ENCODE measurements around the gene FHIT. TPM values are rescaled to one million over a fixed set of nuclear protein-coding genes. Genes with fewer than 3 reads are reported as not detected.

The FHIT gene
- total and polyA plus RNA-seq, 2 experiments from 2014 or later: 0.22 to 0.90 TPM

DNA sequence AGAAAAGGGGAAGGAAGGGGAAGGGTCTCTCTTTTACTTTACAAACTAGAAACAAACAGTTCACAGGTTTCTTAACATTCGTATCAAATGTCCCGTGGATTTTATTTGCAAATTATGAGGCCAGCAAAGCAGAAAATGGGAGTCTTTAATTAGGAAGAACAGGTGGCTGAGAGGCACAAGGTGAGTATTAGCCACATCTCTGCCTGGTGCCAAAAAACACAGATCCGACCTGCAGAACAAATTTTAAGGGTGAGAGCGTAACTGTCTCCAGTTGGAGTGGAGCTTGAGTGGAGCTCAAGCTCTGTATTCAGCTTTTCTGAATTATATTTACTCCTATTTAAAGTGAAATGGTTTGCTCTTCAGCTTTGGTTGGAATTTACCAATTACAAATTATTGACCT lies 1004.9 kb downstream of the FHIT start:
- H3K4me1 ChIP-seq (ENCODE audit: insufficient read depth): no peaks in the 10 kb centered on the region
- H3F3A ChIP-seq (ENCODE audit: insufficient read depth): no peaks in the 10 kb centered on the region
- 30 to 39% methylated on average over 4 of the region's 4 CpGs for WGBS, 2 experiments (ENCODE audit: low coverage in 1 of 2, low lambda C conversion rate in 2 of 2, missing lambda C conversion rate in 2 of 2)
- H3K9me3 ChIP-seq (ENCODE audit: low read depth): no peaks in the 10 kb centered on the region
- in situ Hi-C loops (cut with MboI): no loop called here
- H4K20me1 ChIP-seq (ENCODE audit: insufficient read depth): no peaks in the 10 kb centered on the region
- H3K27me3 ChIP-seq (replicated peaks; ENCODE audit: insufficient read depth): no peaks in the 10 kb centered on the region
- no peak overlapping the region for H2AFZ ChIP-seq
- no peaks in the 10 kb centered on the region for H3K9me2 ChIP-seq (ENCODE audit: insufficient read depth)
- no peaks in the 10 kb centered on the region for H3K79me2 ChIP-seq (ENCODE audit: insufficient read depth)
- H3K9ac ChIP-seq: no peak overlapping the region
- H3K36me3 ChIP-seq (ENCODE audit: low read depth): no peaks in the 10 kb centered on the region
- no peak overlapping the region for H3K27ac ChIP-seq
- no peak overlapping the region for H3K4me2 ChIP-seq (ENCODE audit: unreplicated experiment)
- TF ChIP-seq EZH2phosphoT487 (IDR thresholded peaks at IDR 0.05; ENCODE audit: insufficient read depth, low read depth) (no peak), EZH2 (IDR thresholded peaks at IDR 0.05; ENCODE audit: insufficient read depth, poor library complexity, severe bottlenecking) (no peak)
- no peak overlapping the region for H3K4me3 ChIP-seq
- DNase-seq: no peak

DNA sequence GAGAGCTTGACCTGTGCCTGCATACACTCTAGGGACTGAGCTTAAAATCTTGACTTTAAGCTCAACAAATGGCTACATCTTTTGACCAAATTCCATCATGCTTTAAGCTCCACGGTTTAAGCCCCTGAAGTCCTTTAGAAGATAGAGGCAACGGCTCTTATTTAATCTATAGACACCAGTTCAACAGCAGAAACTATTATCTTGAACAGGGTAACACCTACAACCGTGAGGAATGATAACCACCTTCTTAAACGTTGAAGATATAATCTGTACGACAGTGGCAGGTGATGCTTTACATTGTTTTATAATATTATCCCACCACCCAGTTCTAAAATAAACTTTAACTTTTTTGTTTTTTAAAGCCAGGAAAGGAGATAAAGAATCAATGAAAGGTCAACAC lies 1007.8 kb downstream of the FHIT start:
- H3K4me1 ChIP-seq (ENCODE audit: insufficient read depth): no peaks in the 10 kb centered on the region
- no peaks in the 10 kb centered on the region for H3K9me3 ChIP-seq (ENCODE audit: low read depth)
- H3K27ac ChIP-seq: no peak overlapping the region
- no peaks in the 10 kb centered on the region for H3F3A ChIP-seq (ENCODE audit: insufficient read depth)
- no peak overlapping the region for H3K4me2 ChIP-seq (ENCODE audit: unreplicated experiment)
- no peaks in the 10 kb centered on the region for H3K79me2 ChIP-seq (ENCODE audit: insufficient read depth)
- H4K20me1 ChIP-seq (ENCODE audit: insufficient read depth): no peaks in the 10 kb centered on the region
- H3K4me3 ChIP-seq: no peak overlapping the region
- no peaks in the 10 kb centered on the region for H3K27me3 ChIP-seq (replicated peaks; ENCODE audit: insufficient read depth)
- H2AFZ ChIP-seq: no peak overlapping the region
- no peaks in the 10 kb centered on the region for H3K9me2 ChIP-seq (ENCODE audit: insufficient read depth)
- no peak overlapping the region for H3K9ac ChIP-seq
- WGBS, 2 experiments (ENCODE audit: low coverage in 1 of 2, low lambda C conversion rate in 2 of 2, missing lambda C conversion rate in 2 of 2): 30 to 31% methylated on average over 5 of the region's 5 CpGs
- no peaks in the 10 kb centered on the region for H3K36me3 ChIP-seq (ENCODE audit: low read depth)
- no peak for DNase-seq
- TF ChIP-seq EZH2phosphoT487 (IDR thresholded peaks at IDR 0.05; ENCODE audit: insufficient read depth, low read depth): no peak
- in situ Hi-C loops (cut with MboI): no loop called here

DNA sequence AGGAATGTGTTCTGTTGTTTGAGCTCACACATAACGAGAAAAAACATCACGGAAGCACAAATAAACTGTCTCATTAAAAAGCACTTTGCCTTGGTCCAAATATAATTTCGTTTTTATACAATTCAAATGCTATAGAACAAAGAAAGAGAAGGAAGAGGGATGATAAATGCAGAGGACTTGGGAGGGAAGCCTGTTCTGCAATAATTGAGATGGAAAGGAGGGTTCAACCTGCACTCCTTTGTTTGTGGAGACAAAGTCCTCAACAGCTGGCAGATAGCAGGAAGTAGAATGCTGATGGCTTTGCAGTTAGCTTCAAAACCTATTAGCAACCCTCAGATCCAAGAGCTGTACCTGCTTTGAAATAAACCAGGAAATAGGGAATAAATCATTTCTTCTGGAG lies 1010.8 kb downstream of the FHIT start:
- H3K27me3 ChIP-seq (replicated peaks; ENCODE audit: insufficient read depth): no peaks in the 10 kb centered on the region
- H3K9me3 ChIP-seq (ENCODE audit: low read depth): no peaks in the 10 kb centered on the region
- no peak overlapping the region for H3K27ac ChIP-seq
- H3K4me3 ChIP-seq: no peak overlapping the region
- in situ Hi-C loops (cut with MboI): no loop called here
- no peak for DNase-seq
- WGBS, 2 experiments (ENCODE audit: low coverage in 1 of 2, low lambda C conversion rate in 2 of 2, missing lambda C conversion rate in 2 of 2): 26 to 28% methylated on average over 3 of the region's 3 CpGs
- no peaks in the 10 kb centered on the region for H3K9me2 ChIP-seq (ENCODE audit: insufficient read depth)
- H3K4me2 ChIP-seq (ENCODE audit: unreplicated experiment): no peak overlapping the region
- H2AFZ ChIP-seq: no peak overlapping the region
- no peak for TF ChIP-seq EZH2phosphoT487 (IDR thresholded peaks at IDR 0.05; ENCODE audit: insufficient read depth, low read depth)
- TF ChIP-seq EZH2 (IDR thresholded peaks at IDR 0.05; ENCODE audit: insufficient read depth, poor library complexity, severe bottlenecking): no peak
- H3K36me3 ChIP-seq (ENCODE audit: low read depth): no peaks in the 10 kb centered on the region
- no peak overlapping the region for H3K9ac ChIP-seq
- H3F3A ChIP-seq (ENCODE audit: insufficient read depth): no peaks in the 10 kb centered on the region
- no peaks in the 10 kb centered on the region for H4K20me1 ChIP-seq (ENCODE audit: insufficient read depth)
- H3K4me1 ChIP-seq (ENCODE audit: insufficient read depth): no peaks in the 10 kb centered on the region
- no peaks in the 10 kb centered on the region for H3K79me2 ChIP-seq (ENCODE audit: insufficient read depth)

DNA sequence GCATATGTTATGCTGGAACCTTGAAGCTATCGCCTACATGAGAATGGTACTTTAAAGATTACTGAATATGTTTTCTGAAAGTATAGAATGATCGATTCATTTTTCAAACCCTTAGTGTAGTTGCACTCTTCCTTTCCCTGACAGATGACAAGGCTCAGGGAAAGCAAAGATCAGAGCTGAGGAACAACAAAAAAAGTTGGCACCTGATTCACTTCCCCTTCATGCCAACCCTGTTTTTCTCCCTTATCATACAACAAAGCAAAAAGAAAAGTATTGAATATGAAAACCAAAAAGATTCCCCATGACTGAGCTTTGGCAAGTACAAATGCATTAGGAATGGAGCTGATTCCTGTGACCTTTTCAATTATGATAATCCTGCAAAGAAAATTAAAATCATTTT lies 1012.7 kb downstream of the FHIT start:
- H3K27me3 ChIP-seq (replicated peaks; ENCODE audit: insufficient read depth): no peaks in the 10 kb centered on the region
- H3K9ac ChIP-seq: no peak overlapping the region
- in situ Hi-C loops (cut with MboI): no loop called here
- H3K9me2 ChIP-seq (ENCODE audit: insufficient read depth): no peaks in the 10 kb centered on the region
- H3K27ac ChIP-seq: no peak overlapping the region
- H3K4me2 ChIP-seq (ENCODE audit: unreplicated experiment): no peak overlapping the region
- H3K36me3 ChIP-seq (ENCODE audit: low read depth): no peaks in the 10 kb centered on the region
- no peaks in the 10 kb centered on the region for H4K20me1 ChIP-seq (ENCODE audit: insufficient read depth)
- H3K4me3 ChIP-seq: no peak overlapping the region
- H3F3A ChIP-seq (ENCODE audit: insufficient read depth): no peaks in the 10 kb centered on the region
- H3K4me1 ChIP-seq (ENCODE audit: insufficient read depth): no peaks in the 10 kb centered on the region
- no peaks in the 10 kb centered on the region for H3K9me3 ChIP-seq (ENCODE audit: low read depth)
- no peak for DNase-seq
- no peak for TF ChIP-seq EZH2 (IDR thresholded peaks at IDR 0.05; ENCODE audit: insufficient read depth, poor library complexity, severe bottlenecking)
- no peak for TF ChIP-seq EZH2phosphoT487 (IDR thresholded peaks at IDR 0.05; ENCODE audit: insufficient read depth, low read depth)
- no peak overlapping the region for H2AFZ ChIP-seq
- 48 to 64% methylated on average over 2 of the region's 2 CpGs for WGBS, 2 experiments (ENCODE audit: low coverage in 1 of 2, low lambda C conversion rate in 2 of 2, missing lambda C conversion rate in 2 of 2)
- H3K79me2 ChIP-seq (ENCODE audit: insufficient read depth): no peaks in the 10 kb centered on the region

DNA sequence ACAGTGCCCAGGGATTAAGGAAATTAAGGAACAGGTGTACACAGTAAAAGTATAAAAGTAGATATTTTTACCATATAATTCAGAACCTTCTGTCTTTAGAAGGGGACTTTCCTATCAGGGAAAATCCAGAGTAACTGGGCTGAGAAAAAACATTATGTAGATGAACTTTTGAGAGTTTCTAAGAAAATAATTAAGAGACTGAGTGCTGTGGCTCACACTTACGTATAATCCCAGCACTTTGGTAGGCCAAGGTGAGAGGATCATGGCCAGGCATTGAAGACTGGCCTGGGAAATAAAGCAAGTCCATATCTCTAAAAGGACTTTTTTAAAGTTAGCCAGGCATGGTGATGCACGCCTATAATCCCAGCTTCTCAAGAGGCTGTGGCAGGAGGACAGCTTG lies 1021.8 kb downstream of the FHIT start:
- TF ChIP-seq EZH2 (IDR thresholded peaks at IDR 0.05; ENCODE audit: insufficient read depth, poor library complexity, severe bottlenecking) (no peak), EZH2phosphoT487 (IDR thresholded peaks at IDR 0.05; ENCODE audit: insufficient read depth, low read depth) (no peak)
- Histone ChIP-seq H3F3A (ENCODE audit: insufficient read depth) (no peaks in the 10 kb centered on the region), H3K36me3 (ENCODE audit: low read depth) (no peaks in the 10 kb centered on the region), H4K20me1 (ENCODE audit: insufficient read depth) (no peaks in the 10 kb centered on the region), H3K4me2 (ENCODE audit: unreplicated experiment) (no peak overlapping the region), H3K9me3 (ENCODE audit: low read depth) (no peaks in the 10 kb centered on the region), H3K9ac (no peak overlapping the region), H3K4me1 (ENCODE audit: insufficient read depth) (no peaks in the 10 kb centered on the region), H3K27ac (no peak overlapping the region), H3K79me2 (ENCODE audit: insufficient read depth) (no peaks in the 10 kb centered on the region), H2AFZ (no peak overlapping the region), H3K9me2 (ENCODE audit: insufficient read depth) (no peaks in the 10 kb centered on the region), H3K4me3 (no peak overlapping the region), H3K27me3 (replicated peaks; ENCODE audit: insufficient read depth) (no peaks in the 10 kb centered on the region)
- DNase-seq: no peak
- in situ Hi-C loops (cut with MboI): no loop called here
- 38 to 55% methylated on average over 2 of the region's 2 CpGs for WGBS, 2 experiments (ENCODE audit: low coverage in 1 of 2, low lambda C conversion rate in 2 of 2, missing lambda C conversion rate in 2 of 2)

Data from GM23248 (cell line).